HCT116 (cell line): Measurements from ENCODE around the gene MMP12. TPM values are rescaled to one million over a fixed set of nuclear protein-coding genes. Genes with fewer than 3 reads are reported as not detected.
"Not testable (repeated sequence)": the region's sequence is repeated elsewhere in the genome, so short reads cannot be mapped to it uniquely, and the experiment has no call there.

Experiments
- ATAC-seq: fragments of 200-7000 bp; cut with Tn5 transposase; 2 replicates; pipeline ENCODE4 v1.9.1; 2020; ENCODE audit warnings: mild to moderate bottlenecking, moderate library complexity
- BruUV-seq: library from RNA; stranded (reverse); fragments of 400-500 nt; replicated peaks from 2 replicates; lab custom pipeline; 2021; lab: Mats Ljungman, UMichigan
- CTCF ChIA-PET: fragments of 300-600 bp; sonication (Branson Sonifier 250); formaldehyde crosslinking; loops from one replicate; lab custom pipeline; 2021; ENCODE audit warnings: antibody characterized with exemption; lab: Charles Lee
- POLR2A ChIA-PET: fragments of 300-600, 350-600 bp; sonication (Branson Sonifier 250); formaldehyde crosslinking; loops from one replicate; lab custom pipeline; 2021; ENCODE audit warnings: antibody characterized with exemption; lab: Charles Lee
- RAD21 ChIA-PET, 2 experiments: fragments of 300-600 bp; sonication (Branson Sonifier 250); formaldehyde crosslinking; loops; one replicate each; lab custom pipeline; 2023; ENCODE audit warnings: low total read pairs in 2 of 2; ENCODE audit not compliant: uncharacterized antibody in 2 of 2, unreplicated experiment in 2 of 2, low non-redundant PET in 1 of 2; lab: Charles Lee
- DNase-seq: peaks from one replicate; pipeline ENCODE4 v3.0.0-alpha.2; 2010; ENCODE audit warnings: low read depth, low spot score
- H2AFZ ChIP-seq: fragments of 200-600 bp; shearing (Covaris generic), sonication (generic); 2 replicates; pipeline ENCODE4 v1.6.1; 2017; ENCODE audit warnings: low read depth, mixed run types, mixed read lengths, antibody characterized with exemption, low read length; ENCODE audit not compliant: poor library complexity, severe bottlenecking
- H3K27ac ChIP-seq: 2 replicates; pipeline ENCODE4 v1.5.1; 2012; ENCODE audit warnings: low read depth, low read length
- H3K27me3 ChIP-seq: fragments of 200-600 bp; sonication (generic); 2 replicates; pipeline ENCODE4 v1.6.1; 2016; ENCODE audit warnings: mixed run types, low read length, mixed read lengths; ENCODE audit not compliant: insufficient read depth
- H3K36me3 ChIP-seq, 2 experiments: fragments of 200-500 bp in 1 of 2; fragments of 200-600 bp in 1 of 2; sonication (Bioruptor generic) in 1 of 2; sonication (generic) in 1 of 2; 2 replicates each; pipeline versions ENCODE4 v1.5.1 to v1.6.1; 2014 to 2016; ENCODE audit warnings: low read length in 2 of 2, inconsistent platforms in 1 of 2, mixed read lengths in 1 of 2, mixed run types in 1 of 2; ENCODE audit not compliant: insufficient read depth in 2 of 2, control insufficient read depth in 1 of 2
- H3K4me1 ChIP-seq, 2 experiments: fragments of 200-600 bp in 1 of 2; sonication (generic) in 1 of 2; 2 replicates each; pipeline versions ENCODE4 v1.5.1 to v1.6.1; 2012 to 2017; ENCODE audit warnings: low read length in 2 of 2, inconsistent platforms in 1 of 2, mild to moderate bottlenecking in 1 of 2, mixed read lengths in 1 of 2, mixed run types in 1 of 2, moderate library complexity in 1 of 2; ENCODE audit not compliant: insufficient read depth in 2 of 2, control insufficient read depth in 1 of 2
- H3K4me2 ChIP-seq: fragments of 200-600 bp; sonication (generic); 2 replicates; pipeline ENCODE4 v1.6.1; 2017; ENCODE audit warnings: mixed run types, low read length, mixed read lengths
- H3K4me3 ChIP-seq, 2 experiments: fragments of 200-600 bp in 1 of 2; sonication (generic) in 1 of 2; replicated peaks in 1 of 2; 2 replicates each; pipeline ENCODE4 v1.5.1; 2011 to 2016; ENCODE audit warnings: low read length in 2 of 2, control low read depth in 1 of 2, low read depth in 1 of 2, mild to moderate bottlenecking in 1 of 2, mixed read lengths in 1 of 2, mixed run types in 1 of 2
- H3K79me2 ChIP-seq: fragments of 200-600 bp; sonication (generic); 2 replicates; pipeline ENCODE4 v1.6.1; 2017; ENCODE audit warnings: mild to moderate bottlenecking, mixed run types, low read length, moderate library complexity, mixed read lengths; ENCODE audit not compliant: insufficient read depth
- H3K9ac ChIP-seq: fragments of 200-600 bp; sonication (generic); 2 replicates; pipeline ENCODE4 v1.6.1; 2016; ENCODE audit warnings: low read length, mixed read lengths
- H3K9me2 ChIP-seq: fragments of 200-600 bp; sonication (generic), shearing (Covaris generic); 2 replicates; pipeline ENCODE4 v1.6.1; 2017; ENCODE audit warnings: mixed run types, mild to moderate bottlenecking, moderate library complexity; ENCODE audit not compliant: insufficient read depth
- H3K9me3 ChIP-seq, 2 experiments: fragments of 200-500 bp in 1 of 2; fragments of 200-600 bp in 1 of 2; sonication (Bioruptor generic) in 1 of 2; sonication (generic) in 1 of 2; 2 replicates each; pipeline ENCODE4 v1.6.1; 2014 to 2017; ENCODE audit warnings: low read length in 2 of 2, mixed read lengths in 2 of 2, inconsistent platforms in 1 of 2, low read depth in 1 of 2, mild to moderate bottlenecking in 1 of 2, mixed run types in 1 of 2, moderate library complexity in 1 of 2; ENCODE audit not compliant: control insufficient read depth in 1 of 2, insufficient read depth in 1 of 2
- H4K20me1 ChIP-seq: fragments of 200-600 bp; sonication (generic), shearing (Covaris generic); 2 replicates; pipeline ENCODE4 v1.6.1; 2017; ENCODE audit warnings: mixed run types, mild to moderate bottlenecking, moderate library complexity; ENCODE audit not compliant: insufficient read depth
- EZH2phosphoT487 ChIP-seq: fragments of 200-600 bp; IDR thresholded peaks from 2 replicates; pipeline ENCODE4 v1.6.1; 2018; ENCODE audit warnings: antibody characterized with exemption, borderline replicate concordance
- JUND ChIP-seq: IDR thresholded peaks from 2 replicates; pipeline ENCODE4 v1.6.1; 2012
- POLR2A ChIP-seq: IDR thresholded peaks from 2 replicates; pipeline ENCODE4 v1.7.0; 2011; ENCODE audit warnings: borderline replicate concordance; ENCODE audit not compliant: insufficient read depth, insufficient read length; ENCODE audit errors: extremely low read depth
- RAD21 ChIP-seq: IDR thresholded peaks from 2 replicates; pipeline ENCODE4 v1.6.1; 2012; ENCODE audit warnings: low read depth, mild to moderate bottlenecking
- ZBTB33 ChIP-seq: IDR thresholded peaks from 2 replicates; pipeline ENCODE4 v1.6.1; 2011; ENCODE audit warnings: mild to moderate bottlenecking, low read length, moderate library complexity; ENCODE audit not compliant: insufficient replicate concordance; ENCODE audit errors: extremely low read depth
- intact Hi-C: fragments of 100-400 bp; cut with micrococcal nuclease; formaldehyde crosslinking; loops from 2 replicates; pipeline ENCODE4 v1.10.0; 2022
- total RNA-seq: library from RNA; stranded (reverse); gene quantifications from one replicate; pipeline ENCODE4 v1.2.1, GENCODE V29; 2021; ENCODE audit not compliant: unreplicated experiment

The MMP12 gene
- total RNA-seq, 1 experiment from 2014 or later, result not detected

- no peaks in the 10 kb centered on the region for H3K79me2 ChIP-seq
- H2AFZ ChIP-seq, result no peak overlapping the region
- H3K9me2 ChIP-seq, result no peaks in the 10 kb centered on the region
- intact Hi-C loops, result loop anchor here (10.0 kb wide), 1 partner anchor 143 kb away; no protein-coding TSS in a partner anchor
- H3K9me3 ChIP-seq, result no peaks in the 10 kb centered on the region
- H3K4me2 ChIP-seq, result no peak overlapping the region
- no peaks in the 10 kb centered on the region for H3K36me3 ChIP-seq
- no peaks in the 10 kb centered on the region for H3K4me1 ChIP-seq
- ChIA-PET POLR2A (no interaction called here), CTCF (interaction anchor here (1.9 kb wide), 1 partner anchor 29 kb away, joined by 5 read pairs; no protein-coding TSS in a partner anchor)
- no peak overlapping the region for H3K27ac ChIP-seq
- no peaks in the 10 kb centered on the region for H3K27me3 ChIP-seq
- no peak overlapping the region for H3K9ac ChIP-seq
- BruUV-seq, result no TSS peak
- DNase-seq, result no peak
- TF ChIP-seq JUND (no peak), ZBTB33 (no peak), POLR2A (no peak), EZH2phosphoT487 (no peak), RAD21 (no peak)
- TF ChIP-seq, all 23 proteins: peak for 0
- no peak for ATAC-seq
- Histone ChIP-seq H3K4me3 (no peak overlapping the region), H4K20me1 (no peaks in the 10 kb centered on the region; the same call in 1 of the 2 replicates)
- RAD21 ChIA-PET, result no interaction called here
These were observed 37.1 kb upstream of the MMP12 start for GRCh38 chr11:102911758-102912481.

- H3K27ac ChIP-seq, CTCF ChIA-PET, H2AFZ ChIP-seq, BruUV-seq, H3K36me3 ChIP-seq, H3K4me2 ChIP-seq, RAD21 ChIA-PET, POLR2A ChIA-PET, H4K20me1 ChIP-seq, H3K9me2 ChIP-seq, H3K4me1 ChIP-seq, H3K79me2 ChIP-seq, H3K9ac ChIP-seq, H3K9me3 ChIP-seq, H3K27me3 ChIP-seq, H3K4me3 ChIP-seq, ATAC-seq, intact Hi-C loops, DNase-seq: not testable (repeated sequence)
These were observed 31.1 kb upstream of the MMP12 start for GRCh38 chr11:102905848-102906247.

GRCh38 chr11:102903895-102904294 lies 29.1 kb upstream of the MMP12 start:
- H3K9ac ChIP-seq, H2AFZ ChIP-seq, H3K27ac ChIP-seq, H4K20me1 ChIP-seq, H3K36me3 ChIP-seq, BruUV-seq, H3K4me2 ChIP-seq, H3K9me2 ChIP-seq, H3K27me3 ChIP-seq, CTCF ChIA-PET, H3K4me3 ChIP-seq, ATAC-seq, H3K79me2 ChIP-seq, DNase-seq, RAD21 ChIA-PET, POLR2A ChIA-PET, intact Hi-C loops, H3K4me1 ChIP-seq, H3K9me3 ChIP-seq: not testable (repeated sequence)
